ENCODE data around the gene POU2F3.

- TF ChIP-seq, protein P1, sequence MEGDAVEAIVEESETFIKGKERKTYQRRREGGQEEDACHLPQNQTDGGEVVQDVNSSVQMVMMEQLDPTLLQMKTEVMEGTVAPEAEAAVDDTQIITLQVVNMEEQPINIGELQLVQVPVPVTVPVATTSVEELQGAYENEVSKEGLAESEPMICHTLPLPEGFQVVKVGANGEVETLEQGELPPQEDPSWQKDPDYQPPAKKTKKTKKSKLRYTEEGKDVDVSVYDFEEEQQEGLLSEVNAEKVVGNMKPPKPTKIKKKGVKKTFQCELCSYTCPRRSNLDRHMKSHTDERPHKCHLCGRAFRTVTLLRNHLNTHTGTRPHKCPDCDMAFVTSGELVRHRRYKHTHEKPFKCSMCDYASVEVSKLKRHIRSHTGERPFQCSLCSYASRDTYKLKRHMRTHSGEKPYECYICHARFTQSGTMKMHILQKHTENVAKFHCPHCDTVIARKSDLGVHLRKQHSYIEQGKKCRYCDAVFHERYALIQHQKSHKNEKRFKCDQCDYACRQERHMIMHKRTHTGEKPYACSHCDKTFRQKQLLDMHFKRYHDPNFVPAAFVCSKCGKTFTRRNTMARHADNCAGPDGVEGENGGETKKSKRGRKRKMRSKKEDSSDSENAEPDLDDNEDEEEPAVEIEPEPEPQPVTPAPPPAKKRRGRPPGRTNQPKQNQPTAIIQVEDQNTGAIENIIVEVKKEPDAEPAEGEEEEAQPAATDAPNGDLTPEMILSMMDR (IDR thresholded peaks at IDR 0.05): no peak
- no peak for TF ChIP-seq POLR2A (IDR thresholded peaks at IDR 0.05)
- TF ChIP-seq EP300 (IDR thresholded peaks at IDR 0.05): no peak
These were observed 45.8 kb upstream of the POU2F3 start for GRCh38 chr11:120194166-120194565.
